Gastrocnemius medialis (tissue), 4 donors: ENCODE data around the gene YBX2. TPM values are rescaled to one million over a fixed set of nuclear protein-coding genes. Genes with fewer than 3 reads are reported as not detected.
A peak's percentile ranks its signal among the peaks of the same experiment; 100 is the strongest.

Experiments used
- ATAC-seq, 2 donors: fragments of 150-250 bp; one replicate each; pipeline ENCODE4 v1.9.1; 2016
- DNase-seq, 2 donors: peaks; one replicate each; pipeline ENCODE4 v3.0.0-alpha.2; 2019
- H3K27ac ChIP-seq, 4 donors: fragments of 200-600 bp; sonication (generic); 1 replicate in 1 of 4; 2 replicates in 3 of 4; pipeline ENCODE4 v1.5.1; 2016 to 2018; ENCODE audit warnings: mild to moderate bottlenecking in 2 of 4, moderate library complexity in 1 of 4
- H3K27me3 ChIP-seq, 3 donors: fragments of 200-600 bp; sonication (generic) in 2 of 3; 1 replicate in 1 of 3; 2 replicates in 2 of 3; pipeline versions ENCODE4 v1.5.1 to v1.6.0; 2016 to 2019; ENCODE audit warnings: mild to moderate bottlenecking in 1 of 3, moderate library complexity in 1 of 3
- H3K36me3 ChIP-seq, 2 donors: fragments of 200-600 bp; sonication (generic) in 1 of 2; one replicate each; pipeline ENCODE4 v1.5.1; 2017 to 2018
- H3K4me1 ChIP-seq, 2 donors: fragments of 200-600 bp; sonication (generic) in 1 of 2; one replicate each; pipeline ENCODE4 v1.5.1; 2016 to 2017; ENCODE audit warnings: mild to moderate bottlenecking in 2 of 2
- H3K4me3 ChIP-seq, 4 donors: fragments of 200-600 bp; sonication (generic) in 3 of 4; 1 replicate in 1 of 4; 2 replicates in 3 of 4; pipeline ENCODE4 v1.5.1; 2016 to 2019; ENCODE audit warnings: mild to moderate bottlenecking in 2 of 4
- H3K9me3 ChIP-seq, 3 donors: fragments of 200-600 bp; sonication (generic) in 2 of 3; 1 replicate in 1 of 3; 2 replicates in 2 of 3; pipeline ENCODE4 v1.5.1; 2016 to 2019
- POLR2A ChIP-seq, 2 donors: fragments of 450-650 bp; IDR thresholded peaks; one replicate each; pipeline ENCODE4 v1.6.1; 2017; ENCODE audit warnings: antibody characterized with exemption in 2 of 2, mild to moderate bottlenecking in 2 of 2, moderate library complexity in 2 of 2
- in situ Hi-C, 4 donors: fragments of 200-750 bp; cut with MboI; loops; one replicate each; pipeline versions ENCODE4 v1.15.0 to v1.8.0; 2017; ENCODE audit warnings: low sequenced_read_pairs in 4 of 4
- intact Hi-C: fragments of 100-400 bp; cut with DNase I; formaldehyde crosslinking; loops from one replicate; pipeline ENCODE4 v1.15.1; 2023; ENCODE audit warnings: low total_unique reads
- total RNA-seq, 4 donors: library from RNA; depleted of rRNA; stranded (reverse); fragments of >200 nt; gene quantifications; one replicate each; pipeline versions ENCODE4 v1.1.0 to v1.2.3, GENCODE V29; 2016
- TF ChIP-seq, protein P1 (sequence below), 5 experiments: fragments of 450-650 bp in 3 of 5; fragments of 200-600 bp in 2 of 5; sonication (generic) in 2 of 5; IDR thresholded peaks in 4 of 5; conservative IDR thresholded peaks in 1 of 5; 1 replicate in 4 of 5; 2 replicates in 1 of 5; pipeline ENCODE4 v1.5.1; 2016 to 2019; ENCODE audit warnings: antibody characterized with exemption in 5 of 5, mild to moderate bottlenecking in 3 of 5, moderate library complexity in 3 of 5

YBX2 gene
- total RNA-seq, 4 donors from 2014 or later = 0.42 to 2.2 (median 0.46) TPM; not detected in 1

DNA sequence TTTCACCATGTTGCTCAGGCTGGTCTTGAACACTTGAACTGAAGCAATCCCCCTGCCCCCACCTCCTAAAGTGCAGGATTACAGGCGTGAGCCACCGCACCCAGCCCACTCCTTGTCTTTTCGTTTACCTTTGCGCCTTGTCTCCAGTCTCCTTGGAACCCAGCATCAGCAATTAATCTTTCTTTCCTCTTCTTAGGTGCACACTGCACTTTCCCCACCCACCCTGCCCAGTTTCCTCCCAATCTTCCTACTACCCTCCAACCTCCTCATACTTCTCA is 30.7 kb downstream of the YBX2 start:
- ATAC-seq (no peak), DNase-seq (no peak)
- H3K4me1 ChIP-seq = peaks cover 5 to 9% of the 10 kb centered on the region in 2 donors
- H3K4me3 ChIP-seq = no peak overlapping the region
- no peak overlapping the region for H3K27ac ChIP-seq
- intact Hi-C loops = no loop called here
- no peak for TF ChIP-seq POLR2A (IDR thresholded peaks at IDR 0.05)
- TF ChIP-seq, protein P1, sequence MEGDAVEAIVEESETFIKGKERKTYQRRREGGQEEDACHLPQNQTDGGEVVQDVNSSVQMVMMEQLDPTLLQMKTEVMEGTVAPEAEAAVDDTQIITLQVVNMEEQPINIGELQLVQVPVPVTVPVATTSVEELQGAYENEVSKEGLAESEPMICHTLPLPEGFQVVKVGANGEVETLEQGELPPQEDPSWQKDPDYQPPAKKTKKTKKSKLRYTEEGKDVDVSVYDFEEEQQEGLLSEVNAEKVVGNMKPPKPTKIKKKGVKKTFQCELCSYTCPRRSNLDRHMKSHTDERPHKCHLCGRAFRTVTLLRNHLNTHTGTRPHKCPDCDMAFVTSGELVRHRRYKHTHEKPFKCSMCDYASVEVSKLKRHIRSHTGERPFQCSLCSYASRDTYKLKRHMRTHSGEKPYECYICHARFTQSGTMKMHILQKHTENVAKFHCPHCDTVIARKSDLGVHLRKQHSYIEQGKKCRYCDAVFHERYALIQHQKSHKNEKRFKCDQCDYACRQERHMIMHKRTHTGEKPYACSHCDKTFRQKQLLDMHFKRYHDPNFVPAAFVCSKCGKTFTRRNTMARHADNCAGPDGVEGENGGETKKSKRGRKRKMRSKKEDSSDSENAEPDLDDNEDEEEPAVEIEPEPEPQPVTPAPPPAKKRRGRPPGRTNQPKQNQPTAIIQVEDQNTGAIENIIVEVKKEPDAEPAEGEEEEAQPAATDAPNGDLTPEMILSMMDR (IDR thresholded peaks at IDR 0.05 in 4 of 5, conservative IDR thresholded peaks at IDR 0.05 in 1 of 5) = no peak
- no peaks in the 10 kb centered on the region for H3K9me3 ChIP-seq
- H3K27me3 ChIP-seq = peaks cover 41 to 54% (median 43%) of the 10 kb centered on the region in 3 donors
- in situ Hi-C loops = no loop called here
- peaks cover 0 to 14% of the 10 kb centered on the region in 2 donors for H3K36me3 ChIP-seq

DNA sequence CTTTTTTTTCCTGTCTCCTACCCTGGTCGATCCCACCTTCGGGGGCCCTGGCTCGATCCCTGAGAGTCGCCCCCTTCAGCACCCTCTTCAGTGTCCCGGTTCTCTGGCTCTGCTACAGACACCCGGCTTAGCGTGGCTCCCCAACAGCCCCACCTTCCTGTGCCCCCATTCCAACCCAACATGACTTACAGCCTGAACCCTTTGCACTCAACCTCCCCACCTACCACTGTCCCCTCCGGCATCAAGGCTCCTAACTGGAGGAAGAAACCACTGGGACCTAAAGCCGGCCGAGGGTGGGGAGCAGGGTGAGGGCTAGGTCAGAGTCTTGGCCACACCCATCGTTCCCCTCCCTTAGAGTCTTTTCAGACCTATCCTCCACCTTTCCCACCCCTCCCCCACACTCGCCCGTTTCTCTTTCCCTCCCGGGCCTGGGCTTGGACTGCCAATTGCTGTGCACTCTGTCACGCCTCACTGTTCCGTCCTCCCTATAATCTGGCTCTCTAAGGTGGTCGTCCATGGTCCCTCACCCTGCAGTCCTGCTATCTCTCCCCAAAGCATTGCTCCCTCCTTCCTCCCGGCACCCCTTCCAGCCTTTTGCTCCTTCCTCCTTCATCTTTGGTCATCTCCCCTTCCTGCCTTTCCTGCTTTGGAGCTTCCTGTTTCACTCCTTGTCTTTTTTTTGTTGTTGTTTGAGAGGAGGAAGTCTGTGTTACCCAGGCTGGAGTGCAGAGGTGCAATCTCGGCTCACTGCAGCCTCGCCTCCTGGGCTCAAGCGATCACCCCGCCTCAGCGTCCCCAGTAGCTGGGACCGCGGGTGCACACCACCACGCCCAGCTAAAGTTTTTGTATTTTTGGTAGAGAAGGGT is 31.3 kb downstream of the YBX2 start:
- Histone ChIP-seq H3K27ac (no peak overlapping the region), H3K4me1 (peaks cover 5 to 9% of the 10 kb centered on the region in 2 donors), H3K36me3 (peaks cover 0 to 18% of the 10 kb centered on the region in 2 donors), H3K9me3 (no peaks in the 10 kb centered on the region), H3K27me3 (peaks cover 41 to 54% (median 43%) of the 10 kb centered on the region in 3 donors), H3K4me3 (peak overlapping the region in 3 of 4 donors; percentile 0 to 52 (median 6))
- TF ChIP-seq POLR2A (IDR thresholded peaks at IDR 0.05) = no peak
- TF ChIP-seq, protein P1 (IDR thresholded peaks at IDR 0.05 in 4 of 5, conservative IDR thresholded peaks at IDR 0.05 in 1 of 5) = no peak
- in situ Hi-C loops (no loop called here), intact Hi-C loops (no loop called here)
- ATAC-seq (no peak), DNase-seq (no peak)

DNA sequence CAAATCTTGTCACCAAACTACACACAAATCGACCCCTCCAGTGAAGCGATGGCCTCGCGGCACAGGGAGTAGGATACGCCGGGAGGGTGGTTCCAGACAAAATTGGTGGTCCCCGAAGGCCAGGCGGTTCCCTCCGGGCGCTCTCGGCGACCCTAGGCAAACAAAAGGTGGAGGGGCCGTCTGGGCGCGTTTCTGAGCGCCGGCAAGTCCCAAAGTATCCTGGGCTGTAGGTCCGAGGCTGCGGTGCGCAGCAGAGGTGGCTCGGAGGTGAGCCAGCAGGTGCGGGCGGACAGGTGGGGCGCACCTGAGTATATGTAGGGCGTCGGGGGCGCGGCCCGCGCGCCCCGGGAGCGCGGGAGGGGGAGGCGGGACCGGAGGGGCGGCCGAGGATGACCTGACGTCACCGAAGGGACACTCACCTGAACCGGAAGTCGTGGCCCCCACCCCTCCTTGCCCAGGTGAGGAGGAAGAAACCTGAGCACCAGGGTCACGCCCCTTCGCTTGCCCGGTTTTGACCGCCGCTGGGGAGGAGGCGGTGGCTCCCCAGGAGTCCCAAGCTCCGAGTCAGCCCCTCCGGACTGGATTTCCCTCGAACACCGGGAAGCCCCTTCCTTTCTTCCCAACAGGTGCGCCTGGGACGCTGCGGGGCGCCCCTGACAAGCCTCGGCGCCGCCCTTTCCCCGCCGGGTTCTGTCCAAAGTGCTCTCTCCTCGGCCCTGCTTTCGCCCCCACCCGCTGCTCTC is 32.1 kb downstream of the YBX2 start, which contains the start of gene CLDN7:
CLDN7 (minus strand) TSS at position 287 of the 743 bp plus-strand sequence. CDS start 435 bp downstream, outside the sequence.
- no peak for DNase-seq
- in situ Hi-C loops = no loop called here
- Histone ChIP-seq H3K9me3 (no peaks in the 10 kb centered on the region), H3K27me3 (peaks cover 41 to 54% (median 43%) of the 10 kb centered on the region in 3 donors), H3K4me3 (peak within 1 kb of the TSS; percentile 52 to 63 (median 53)), H3K36me3 (peaks cover 0 to 27% of the 10 kb centered on the region in 2 donors), H3K4me1 (peaks cover 5 to 9% of the 10 kb centered on the region in 2 donors), H3K27ac (peak within 1 kb of the TSS in 1 of 4 donors; percentile 11)
- TF ChIP-seq, protein P1 (IDR thresholded peaks at IDR 0.05 in 4 of 5, conservative IDR thresholded peaks at IDR 0.05 in 1 of 5) = no peak
- TF ChIP-seq POLR2A (IDR thresholded peaks at IDR 0.05) = no peak
- intact Hi-C loops = no loop called here
- no peak for ATAC-seq

DNA sequence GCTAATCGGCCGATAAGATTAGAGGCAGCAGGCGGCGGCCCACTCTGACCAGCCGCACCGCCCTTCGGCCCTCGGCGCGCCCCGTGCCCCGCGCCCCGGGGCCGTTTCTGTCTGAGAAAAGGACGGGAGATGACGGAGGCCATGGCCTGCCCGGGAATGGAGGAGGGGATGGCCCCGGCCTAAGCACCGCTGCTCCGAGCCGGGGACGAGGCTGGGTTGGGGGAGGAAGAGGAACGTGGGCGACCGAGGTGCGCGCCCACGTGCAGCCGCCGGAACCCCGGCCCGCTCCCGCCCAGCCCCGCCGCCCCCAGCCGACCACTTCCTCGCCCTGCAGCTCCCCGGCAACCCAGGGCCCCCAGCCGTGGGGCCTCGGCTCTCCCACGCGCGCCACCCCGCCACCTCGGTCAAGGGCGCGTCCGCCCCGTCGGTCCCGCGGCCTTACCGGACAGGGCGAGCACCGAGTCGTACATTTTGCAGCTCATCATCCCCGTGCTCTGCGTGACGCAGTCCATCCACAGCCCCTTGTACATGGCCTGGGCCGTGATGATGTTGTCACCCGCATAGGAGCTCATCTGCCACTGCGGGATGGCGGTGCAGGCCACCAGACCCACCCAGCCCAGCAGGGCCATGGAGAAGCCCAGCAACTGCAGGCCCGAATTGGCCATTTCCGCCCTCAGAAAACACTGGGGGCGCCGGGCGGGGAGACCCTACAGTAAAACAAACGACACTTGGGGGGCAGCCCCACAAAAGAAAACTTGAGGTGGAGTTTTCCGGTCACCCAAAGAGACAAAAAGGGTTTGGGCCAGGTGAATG is 32.9 kb downstream of the YBX2 start:
- peaks cover 0 to 34% of the 10 kb centered on the region in 2 donors for H3K36me3 ChIP-seq
- peak overlapping the region; percentile 52 to 63 (median 53) for H3K4me3 ChIP-seq
- intact Hi-C loops (no loop called here), in situ Hi-C loops (no loop called here)
- no peak for TF ChIP-seq POLR2A (IDR thresholded peaks at IDR 0.05)
- TF ChIP-seq, protein P1 (IDR thresholded peaks at IDR 0.05 in 4 of 5, conservative IDR thresholded peaks at IDR 0.05 in 1 of 5) = no peak
- ATAC-seq = peak; percentile 16 to 39
- DNase-seq = no peak
- peaks cover 41 to 52% (median 43%) of the 10 kb centered on the region in 3 donors for H3K27me3 ChIP-seq
- H3K4me1 ChIP-seq = peaks cover 5 to 9% of the 10 kb centered on the region in 2 donors
- H3K9me3 ChIP-seq = no peaks in the 10 kb centered on the region
- peak overlapping the region in 1 of 4 donors; percentile 11 for H3K27ac ChIP-seq
